Measurements from ENCODE around the gene KRTAP4-2. TPM values are rescaled to one million over a fixed set of nuclear protein-coding genes. Genes with fewer than 3 reads are reported as not detected.
"Not testable (repeated sequence)": the region's sequence is repeated elsewhere in the genome, so short reads cannot be mapped to it uniquely, and the experiment has no call there.

The KRTAP4-2 gene
- not detected in 2 replicates for total RNA-seq
- long read RNA-seq: 0 reads

- H3K4me1 Mint-ChIP-seq: no peaks in the 10 kb centered on the region
- peaks cover 30% of the 10 kb centered on the region for H3K27me3 Mint-ChIP-seq (ENCODE audit: low read depth)
- H3K27ac Mint-ChIP-seq (ENCODE audit: unreplicated experiment): no peak within 1 kb of the TSS
- TF ChIP-seq CTCF (conservative IDR thresholded peaks at IDR 0.05): no peak
- no peak for DNase-seq (ENCODE audit: low read depth, low spot score)
- no peaks in the 10 kb centered on the region for H3K9me3 Mint-ChIP-seq
- H3K4me3 Mint-ChIP-seq: no peak within 1 kb of the TSS
- H3K36me3 Mint-ChIP-seq (ENCODE audit: low read depth): no peaks in the 10 kb centered on the region
These were observed at the start of gene KRTAP4-2 for GRCh38 chr17:41177727-41178271. TSS of gene KRTAP4-2 (minus strand) at chr17:41178221. CDS start at chr17:41178164, 57 bp downstream.

- H3K9me3 Mint-ChIP-seq; DNase-seq (ENCODE audit: low read depth, low spot score); H3K4me1 Mint-ChIP-seq; H3K27ac Mint-ChIP-seq (ENCODE audit: unreplicated experiment); H3K4me3 Mint-ChIP-seq; H3K36me3 Mint-ChIP-seq (ENCODE audit: low read depth): not testable (repeated sequence)
- peaks cover 33% of the 10 kb centered on the region for H3K27me3 Mint-ChIP-seq (ENCODE audit: low read depth)
These were observed 48.6 kb upstream of the KRTAP4-2 start, which contains the start of gene KRTAP9-2 for GRCh38 chr17:41226598-41227095. TSS of gene KRTAP9-2 (plus strand) at chr17:41226648. CDS start at chr17:41226655, 7 bp downstream.

- TF ChIP-seq CTCF (conservative IDR thresholded peaks at IDR 0.05): no peak
- H3K27ac Mint-ChIP-seq (ENCODE audit: unreplicated experiment): no peak overlapping the region
- H3K27me3 Mint-ChIP-seq (ENCODE audit: low read depth): peaks cover 34% of the 10 kb centered on the region
- no peaks in the 10 kb centered on the region for H3K9me3 Mint-ChIP-seq
- H3K4me1 Mint-ChIP-seq: peaks cover 4% of the 10 kb centered on the region
- DNase-seq (ENCODE audit: low read depth, low spot score): no peak
- H3K4me3 Mint-ChIP-seq: no peak overlapping the region
- no peaks in the 10 kb centered on the region for H3K36me3 Mint-ChIP-seq (ENCODE audit: low read depth)
These were observed 48.0 kb upstream of the KRTAP4-2 start for GRCh38 chr17:41226051-41226450.

- peaks cover 4% of the 10 kb centered on the region for H3K4me1 Mint-ChIP-seq
- no peak for TF ChIP-seq CTCF (conservative IDR thresholded peaks at IDR 0.05)
- H3K9me3 Mint-ChIP-seq: peaks cover 8% of the 10 kb centered on the region
- peaks cover 28% of the 10 kb centered on the region for H3K27me3 Mint-ChIP-seq (ENCODE audit: low read depth)
- H3K27ac Mint-ChIP-seq (ENCODE audit: unreplicated experiment): no peak overlapping the region
- no peak for DNase-seq (ENCODE audit: low read depth, low spot score)
- H3K36me3 Mint-ChIP-seq (ENCODE audit: low read depth): peaks cover 3% of the 10 kb centered on the region
- no peak overlapping the region for H3K4me3 Mint-ChIP-seq
These were observed 45.8 kb upstream of the KRTAP4-2 start for GRCh38 chr17:41223821-41224220.

- Mint-ChIP-seq H3K9me3 (peaks cover 7% of the 10 kb centered on the region), H3K27ac (ENCODE audit: unreplicated experiment) (no peak overlapping the region), H3K27me3 (ENCODE audit: low read depth) (peaks cover 44% of the 10 kb centered on the region), H3K36me3 (ENCODE audit: low read depth) (peaks cover 3% of the 10 kb centered on the region), H3K4me1 (no peaks in the 10 kb centered on the region), H3K4me3 (no peak overlapping the region)
- DNase-seq (ENCODE audit: low read depth, low spot score): no peak
- no peak for TF ChIP-seq CTCF (conservative IDR thresholded peaks at IDR 0.05)
These were observed 37.7 kb upstream of the KRTAP4-2 start for GRCh38 chr17:41215681-41216080.

- Mint-ChIP-seq H3K9me3 (no peaks in the 10 kb centered on the region), H3K4me3 (no peak overlapping the region), H3K4me1 (no peaks in the 10 kb centered on the region), H3K27me3 (ENCODE audit: low read depth) (peaks cover 61% of the 10 kb centered on the region), H3K27ac (ENCODE audit: unreplicated experiment) (no peak overlapping the region), H3K36me3 (ENCODE audit: low read depth) (no peaks in the 10 kb centered on the region)
- DNase-seq (ENCODE audit: low read depth, low spot score): no peak
- no peak for TF ChIP-seq CTCF (conservative IDR thresholded peaks at IDR 0.05)
These were observed 34.6 kb upstream of the KRTAP4-2 start for GRCh38 chr17:41212524-41213169.

Data from neural crest cell (in vitro differentiated cells).